Stomach (tissue), 9 donors: ENCODE results near the gene RPS6KL1. TPM values are rescaled to one million over a fixed set of nuclear protein-coding genes. Genes with fewer than 3 reads are reported as not detected.

Experiments used
- DNase-seq, 2 donors: peaks; one replicate each; pipeline versions ENCODE4 v3.0.0 to v3.0.0-alpha.2; 2013 to 2019
- H3K27ac ChIP-seq, 5 donors: fragments of 200-600 bp in 4 of 5; sonication (generic) in 4 of 5; one replicate each; pipeline ENCODE4 v1.5.1; 2013 to 2019; ENCODE audit warnings: mild to moderate bottlenecking in 1 of 5, moderate library complexity in 1 of 5
- H3K27me3 ChIP-seq, 3 donors: fragments of 200-600 bp; sonication (generic); one replicate each; pipeline ENCODE4 v1.5.1; 2017 to 2019; ENCODE audit warnings: mixed run types in 1 of 3
- H3K36me3 ChIP-seq, 4 donors: fragments of 200-600 bp; sonication (generic); 1 replicate in 3 of 4; 2 replicates in 1 of 4; pipeline ENCODE4 v1.5.1; 2016 to 2019
- H3K4me1 ChIP-seq, 4 donors: fragments of 200-600 bp; sonication (generic); one replicate each; pipeline ENCODE4 v1.5.1; 2016 to 2019
- H3K4me3 ChIP-seq, 4 donors: fragments of 200-600 bp; sonication (generic) in 3 of 4; one replicate each; pipeline ENCODE4 v1.5.1; 2016 to 2019; ENCODE audit warnings: mild to moderate bottlenecking in 1 of 4
- H3K9me3 ChIP-seq, 4 donors: fragments of 200-600 bp; sonication (generic); one replicate each; pipeline ENCODE4 v1.5.1; 2016 to 2019
- EP300 ChIP-seq: sonication (generic); formaldehyde crosslinking; IDR thresholded peaks from one replicate; pipeline ENCODE4 v1.6.1; 2017; ENCODE audit warnings: antibody characterized with exemption
- POLR2A ChIP-seq, 4 donors: fragments of 450-650 bp; IDR thresholded peaks; one replicate each; pipeline ENCODE4 v1.6.1; 2016; ENCODE audit warnings: antibody characterized with exemption in 4 of 4, control low read depth in 2 of 4, mild to moderate bottlenecking in 1 of 4, moderate library complexity in 1 of 4
- POLR2AphosphoS5 ChIP-seq, 3 donors: sonication (generic); formaldehyde crosslinking; IDR thresholded peaks; one replicate each; pipeline ENCODE4 v1.6.1; 2016; ENCODE audit warnings: antibody characterized with exemption in 3 of 3
- WGBS, 5 donors: extraction: QIAGEN DNeasy Blood & Tissue Kit in 3 of 5; methylation state at CpG; one replicate each; pipeline versions ENCODE4 v1.1.5 to v1.1.7; 2013 to 2018; 5-methylcytosine and 5-hydroxymethylcytosine counted together
- intact Hi-C: fragments of 100-400 bp; cut with DNase I; formaldehyde crosslinking; loops from one replicate; pipeline ENCODE4 v1.15.1; 2023; ENCODE audit warnings: low total_unique reads
- polyA plus RNA-seq, 3 donors: library from polyadenylated mRNA; stranded (reverse); fragments of 200-250 nt; gene quantifications; one replicate each; pipeline ENCODE4 v1.2.3, GENCODE V29; 2013
- total RNA-seq, 5 donors: library from RNA; depleted of rRNA; stranded (reverse); fragments of >200 nt; gene quantifications; one replicate each; pipeline versions ENCODE4 v1.1.0 to v1.2.3, GENCODE V29; 2014 to 2016
- TF ChIP-seq, protein P1 (sequence below), 7 experiments: fragments of 450-650 bp in 4 of 7; fragments of 200-600 bp in 3 of 7; sonication (generic) in 3 of 7; IDR thresholded peaks; one replicate each; pipeline ENCODE4 v1.5.1; 2016 to 2019; ENCODE audit warnings: antibody characterized with exemption in 7 of 7, control low read depth in 2 of 7, mild to moderate bottlenecking in 1 of 7
- donor health status: healthy with polysubstance abuse.
- donor health status: Bipolar disorder and iron deficiency.
- donor health status: healthy.

The RPS6KL1 gene
- total and polyA plus RNA-seq, 8 donors = 0.92 to 2.5 (median 2.0) TPM; not detected in 3

DNA sequence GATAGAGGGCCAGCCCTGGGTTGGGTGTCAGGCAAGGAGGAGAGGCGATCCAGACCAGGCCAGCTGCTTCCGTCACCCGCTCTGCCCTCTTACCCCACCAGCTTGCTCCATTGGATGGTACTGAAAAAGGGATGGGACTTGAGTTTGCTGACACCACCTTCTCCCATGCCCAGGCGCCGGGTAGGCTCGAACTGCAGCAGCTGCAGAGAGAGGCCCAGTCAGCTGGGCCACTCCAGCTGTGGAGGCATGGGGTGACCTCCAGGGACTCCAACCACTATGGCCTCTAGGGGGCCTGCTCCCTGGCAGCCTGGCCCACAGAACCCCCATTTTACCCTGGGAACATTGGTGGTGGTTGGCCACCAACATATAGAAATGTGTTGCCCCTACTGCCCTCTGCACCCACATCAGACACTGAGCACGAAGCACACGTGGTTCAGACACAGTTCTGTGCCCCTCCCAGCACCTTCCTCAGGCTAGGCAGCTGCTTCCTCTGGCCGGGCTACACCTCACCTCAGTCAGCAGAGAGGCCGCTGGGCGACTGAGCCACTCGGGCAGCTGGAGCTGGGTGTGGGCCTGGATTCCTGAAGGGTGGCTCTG, 16.0 kb downstream of the RPS6KL1 start:
- intact Hi-C loops = loop anchor here (5.0 kb wide), 1 partner anchor 45 kb away; no protein-coding TSS in a partner anchor
- WGBS, 5 donors = 78 to 95% (median 80%) methylated on average over 6 to 12 of the region's 12 CpGs
- DNase-seq = no peak

DNA sequence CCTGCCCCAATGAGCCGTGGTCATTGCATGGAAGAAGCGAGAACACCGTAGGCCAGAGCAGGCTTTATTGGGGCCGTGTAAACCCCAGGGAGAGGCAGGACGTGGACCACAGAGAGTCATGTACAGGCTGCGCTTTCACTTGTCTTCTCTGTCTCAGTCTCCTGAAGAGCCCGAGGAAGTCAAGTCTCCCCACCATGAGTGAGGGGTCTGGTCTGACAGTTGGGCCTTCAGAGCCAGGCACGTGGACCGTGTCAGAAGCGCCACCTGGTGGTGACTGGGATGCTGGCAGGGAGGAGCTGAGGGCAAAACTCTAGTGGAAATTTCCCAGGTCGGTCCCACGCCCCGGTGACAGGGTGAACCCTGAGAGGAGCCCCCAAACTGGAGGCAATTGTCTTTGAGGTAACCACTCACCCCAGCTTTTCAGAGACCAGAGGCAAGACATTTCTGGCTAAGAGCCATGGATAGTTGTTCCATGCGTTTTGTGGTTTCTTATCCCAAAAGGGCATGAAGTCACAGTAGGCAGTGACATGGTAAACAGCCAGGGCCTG, 17.4 kb downstream of the RPS6KL1 start:
- Histone ChIP-seq H3K4me1 (peaks cover 4 to 30% (median 21%) of the 10 kb centered on the region in 4 donors), H3K36me3 (peaks cover 27 to 63% (median 47%) of the 10 kb centered on the region in 4 donors), H3K4me3 (no peak overlapping the region), H3K27me3 (no peaks in the 10 kb centered on the region), H3K9me3 (no peaks in the 10 kb centered on the region), H3K27ac (peak overlapping the region in 2 of 5 donors; percentile 14 to 37)
- 38 to 50% (median 45%) methylated on average over 12 to 14 of the region's 14 CpGs for WGBS, 5 donors
- no peak for TF ChIP-seq POLR2A (IDR thresholded peaks at IDR 0.05)
- no peak for TF ChIP-seq EP300
- TF ChIP-seq POLR2AphosphoS5 (IDR thresholded peaks at IDR 0.05) = peak in 1 of 3 donors; percentile 30
- TF ChIP-seq, protein P1, sequence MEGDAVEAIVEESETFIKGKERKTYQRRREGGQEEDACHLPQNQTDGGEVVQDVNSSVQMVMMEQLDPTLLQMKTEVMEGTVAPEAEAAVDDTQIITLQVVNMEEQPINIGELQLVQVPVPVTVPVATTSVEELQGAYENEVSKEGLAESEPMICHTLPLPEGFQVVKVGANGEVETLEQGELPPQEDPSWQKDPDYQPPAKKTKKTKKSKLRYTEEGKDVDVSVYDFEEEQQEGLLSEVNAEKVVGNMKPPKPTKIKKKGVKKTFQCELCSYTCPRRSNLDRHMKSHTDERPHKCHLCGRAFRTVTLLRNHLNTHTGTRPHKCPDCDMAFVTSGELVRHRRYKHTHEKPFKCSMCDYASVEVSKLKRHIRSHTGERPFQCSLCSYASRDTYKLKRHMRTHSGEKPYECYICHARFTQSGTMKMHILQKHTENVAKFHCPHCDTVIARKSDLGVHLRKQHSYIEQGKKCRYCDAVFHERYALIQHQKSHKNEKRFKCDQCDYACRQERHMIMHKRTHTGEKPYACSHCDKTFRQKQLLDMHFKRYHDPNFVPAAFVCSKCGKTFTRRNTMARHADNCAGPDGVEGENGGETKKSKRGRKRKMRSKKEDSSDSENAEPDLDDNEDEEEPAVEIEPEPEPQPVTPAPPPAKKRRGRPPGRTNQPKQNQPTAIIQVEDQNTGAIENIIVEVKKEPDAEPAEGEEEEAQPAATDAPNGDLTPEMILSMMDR (IDR thresholded peaks at IDR 0.05) = peak in 6 of 7 experiments; percentile 18 to 97 (median 92)
- intact Hi-C loops = loop anchor here (5.0 kb wide), 1 partner anchor 43 kb away; no protein-coding TSS in a partner anchor
- peak; percentile 77 to 82 for DNase-seq

More for the DNA sequence above, 16.0 kb downstream of the RPS6KL1 start:
- H3K9me3 ChIP-seq = no peaks in the 10 kb centered on the region
- H3K27me3 ChIP-seq = no peaks in the 10 kb centered on the region
- no peak overlapping the region for H3K27ac ChIP-seq
- TF ChIP-seq, protein P1 (IDR thresholded peaks at IDR 0.05) = no peak
- TF ChIP-seq POLR2A (IDR thresholded peaks at IDR 0.05) = no peak
- no peak overlapping the region for H3K4me3 ChIP-seq
- H3K36me3 ChIP-seq = peaks cover 14 to 50% (median 33%) of the 10 kb centered on the region in 4 donors
- peaks cover 4 to 30% (median 21%) of the 10 kb centered on the region in 4 donors for H3K4me1 ChIP-seq

DNA sequence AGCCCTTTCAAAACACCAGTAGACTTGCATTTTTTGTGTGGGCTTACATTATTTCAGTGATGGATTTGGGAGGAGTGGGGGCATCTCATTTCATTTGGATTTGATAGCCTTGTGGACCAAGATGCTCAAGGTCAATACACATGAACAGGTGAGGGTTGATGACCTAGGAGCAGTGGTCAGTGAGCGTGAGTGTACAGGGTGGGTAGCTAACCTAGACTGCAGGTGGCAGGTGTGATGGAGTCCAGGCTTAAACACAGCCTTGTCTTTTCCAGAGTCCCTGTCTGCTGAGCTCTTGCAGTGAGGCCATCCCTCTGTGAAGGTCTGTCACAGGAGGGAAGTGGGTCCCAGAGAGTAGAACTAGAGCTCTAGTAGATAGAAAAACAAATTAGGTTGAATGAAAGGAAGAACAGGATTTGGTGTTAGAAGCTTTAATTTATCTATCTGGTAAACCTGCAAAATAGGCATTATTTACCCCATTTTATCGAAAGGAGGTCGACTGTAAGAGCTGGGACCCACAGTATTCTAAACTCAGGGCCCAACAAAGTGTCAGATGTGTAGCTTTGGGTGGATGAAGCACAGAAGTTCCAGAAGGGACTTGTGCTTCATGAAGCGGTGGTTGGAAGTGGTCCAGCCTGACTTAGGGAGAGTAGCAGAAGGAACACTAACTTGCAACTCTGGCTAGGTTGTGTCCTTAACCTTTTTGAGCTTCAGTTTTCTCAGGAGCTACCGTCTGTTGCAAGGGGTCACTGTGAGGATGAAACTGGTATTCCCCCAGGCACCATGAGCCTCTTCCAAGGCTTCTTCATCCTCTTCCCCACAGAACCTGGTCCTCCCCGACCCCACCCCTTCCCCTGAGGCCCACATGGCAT, 18.2 kb downstream of the RPS6KL1 start:
- TF ChIP-seq POLR2A (IDR thresholded peaks at IDR 0.05) (no peak), EP300 (no peak), POLR2AphosphoS5 (IDR thresholded peaks at IDR 0.05) (no peak)
- TF ChIP-seq, protein P1 (IDR thresholded peaks at IDR 0.05) = no peak
- Histone ChIP-seq H3K27me3 (no peaks in the 10 kb centered on the region), H3K27ac (peak overlapping the region in 2 of 5 donors; percentile 14 to 37), H3K9me3 (no peaks in the 10 kb centered on the region), H3K36me3 (peaks cover 35 to 71% (median 55%) of the 10 kb centered on the region in 4 donors), H3K4me1 (peaks cover 4 to 30% (median 21%) of the 10 kb centered on the region in 4 donors), H3K4me3 (no peak overlapping the region)
- WGBS, 5 donors = 74 to 82% (median 79%) methylated on average over 6 of the region's 6 CpGs
- no peak for DNase-seq
- intact Hi-C loops = loop anchor here (5.0 kb wide), 1 partner anchor 43 kb away; no protein-coding TSS in a partner anchor
